Measurements from ENCODE around the gene NDST4. TPM values are rescaled to one million over a fixed set of nuclear protein-coding genes. Genes with fewer than 3 reads are reported as not detected.

NDST4 gene
- total RNA-seq, 1 donor from 2014 or later, result 1.5 TPM

- Histone ChIP-seq H3K9ac (no peak overlapping the region), H2AFZ (replicated peaks) (no peak overlapping the region), H3K4me3 (no peak overlapping the region), H3K4me1 (no peaks in the 10 kb centered on the region), H3K27me3 (no peaks in the 10 kb centered on the region), H3K79me2 (ENCODE audit: low read depth) (no peaks in the 10 kb centered on the region), H4K20me1 (ENCODE audit: low read depth) (no peaks in the 10 kb centered on the region), H3K27ac (no peak overlapping the region), H3K9me3 (ENCODE audit: low read depth) (no peaks in the 10 kb centered on the region), H3K36me3 (no peaks in the 10 kb centered on the region), H3F3A (ENCODE audit: low read depth) (no peaks in the 10 kb centered on the region), H3K4me2 (no peak overlapping the region)
- Mint-ChIP-seq H3K4me3 (no peak overlapping the region), H3K36me3 (no peaks in the 10 kb centered on the region), H3K9me3 (no peaks in the 10 kb centered on the region), H3K27me3 (ENCODE audit: insufficient read depth, low read depth) (peaks cover 6% of the 10 kb centered on the region), H3K27ac (no peak overlapping the region), H3K4me1 (no peaks in the 10 kb centered on the region)
- no peak for DNase-seq (ENCODE audit: low spot score)
- TF ChIP-seq EZH2phosphoT487 (IDR thresholded peaks at IDR 0.05), result no peak
- TF ChIP-seq CTCF (IDR thresholded peaks at IDR 0.05), result no peak
- TF ChIP-seq EZH2 (IDR thresholded peaks at IDR 0.05), result no peak
Measured at GRCh38 chr4:115145393-115146160, 32.2 kb upstream of the NDST4 start.

- Mint-ChIP-seq H3K4me3 (no peak overlapping the region), H3K9me3 (peaks cover 3% of the 10 kb centered on the region), H3K27ac (no peak overlapping the region), H3K36me3 (no peaks in the 10 kb centered on the region), H3K27me3 (ENCODE audit: insufficient read depth, low read depth) (peaks cover 5% of the 10 kb centered on the region), H3K4me1 (peaks cover 5% of the 10 kb centered on the region)
- Histone ChIP-seq H3K4me2 (no peak overlapping the region), H4K20me1 (ENCODE audit: low read depth) (no peaks in the 10 kb centered on the region), H3K36me3 (no peaks in the 10 kb centered on the region), H3K79me2 (ENCODE audit: low read depth) (no peaks in the 10 kb centered on the region), H3K4me1 (no peaks in the 10 kb centered on the region), H3K9ac (no peak overlapping the region), H3K27ac (no peak overlapping the region), H3K9me3 (ENCODE audit: low read depth) (no peaks in the 10 kb centered on the region), H2AFZ (replicated peaks) (no peak overlapping the region), H3K27me3 (no peaks in the 10 kb centered on the region), H3K4me3 (no peak overlapping the region), H3F3A (ENCODE audit: low read depth) (no peaks in the 10 kb centered on the region)
- TF ChIP-seq CTCF (IDR thresholded peaks at IDR 0.05) (no peak), EZH2phosphoT487 (IDR thresholded peaks at IDR 0.05) (no peak), EZH2 (IDR thresholded peaks at IDR 0.05) (no peak)
- no peak for DNase-seq (ENCODE audit: low spot score)
Measured at GRCh38 chr4:115128037-115128436, 14.6 kb upstream of the NDST4 start.

- Histone ChIP-seq H3F3A (ENCODE audit: low read depth) (peaks cover 6% of the 10 kb centered on the region), H3K4me3 (no peak overlapping the region), H3K36me3 (no peaks in the 10 kb centered on the region), H3K4me2 (no peak overlapping the region), H3K4me1 (peaks cover 6% of the 10 kb centered on the region), H3K9ac (no peak overlapping the region), H4K20me1 (ENCODE audit: low read depth) (no peaks in the 10 kb centered on the region), H2AFZ (replicated peaks) (no peak overlapping the region), H3K79me2 (ENCODE audit: low read depth) (no peaks in the 10 kb centered on the region), H3K9me3 (ENCODE audit: low read depth) (no peaks in the 10 kb centered on the region), H3K27me3 (no peaks in the 10 kb centered on the region), H3K27ac (no peak overlapping the region)
- no peak for DNase-seq (ENCODE audit: low spot score)
- Mint-ChIP-seq H3K36me3 (no peaks in the 10 kb centered on the region), H3K27me3 (ENCODE audit: insufficient read depth, low read depth) (peaks cover 5% of the 10 kb centered on the region), H3K27ac (no peak overlapping the region), H3K4me3 (no peak overlapping the region), H3K4me1 (peaks cover 8% of the 10 kb centered on the region), H3K9me3 (peaks cover 3% of the 10 kb centered on the region)
- TF ChIP-seq EZH2phosphoT487 (IDR thresholded peaks at IDR 0.05) (no peak), EZH2 (IDR thresholded peaks at IDR 0.05) (no peak), CTCF (IDR thresholded peaks at IDR 0.05) (no peak)
Measured at GRCh38 chr4:115126491-115126890, 13.1 kb upstream of the NDST4 start.
